Measurements from ENCODE around the gene MDFI.

Gene MDFI

DNA sequence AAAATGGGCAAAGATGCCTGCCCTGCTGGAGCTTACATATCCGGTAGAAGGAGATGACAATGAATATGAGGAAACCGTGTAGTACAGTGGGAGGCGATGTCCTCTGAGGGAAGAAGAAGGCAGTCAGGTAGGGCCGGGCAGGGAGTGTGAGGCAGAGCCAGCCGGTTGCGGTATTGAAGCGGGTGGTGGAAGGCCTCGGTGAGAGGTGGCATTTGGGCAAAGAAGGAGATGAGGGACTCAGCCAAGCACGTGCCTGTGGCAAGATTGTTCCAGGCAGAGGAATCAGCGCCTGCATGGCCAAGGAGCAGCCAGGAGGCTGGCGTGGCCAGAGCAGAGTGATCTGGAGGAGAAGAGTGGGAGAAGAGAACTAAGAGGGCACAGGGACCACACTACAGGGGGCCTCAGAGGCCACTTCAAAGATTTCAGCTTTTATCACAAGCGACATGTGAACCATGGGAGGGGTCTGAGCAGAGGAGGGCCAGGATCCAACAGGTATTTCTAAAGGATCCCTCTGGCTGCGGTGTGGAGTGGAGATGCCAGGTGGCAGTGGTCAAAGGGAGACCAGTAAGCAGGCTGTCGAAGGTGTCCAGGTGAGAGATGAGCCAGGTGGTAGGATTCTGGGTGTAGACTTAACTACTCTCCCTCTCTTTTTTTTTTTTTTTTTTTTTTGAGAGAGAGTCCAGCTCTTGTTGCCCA is 13.8 kb downstream of the MDFI start:
- no peak for DNase-seq

DNA sequence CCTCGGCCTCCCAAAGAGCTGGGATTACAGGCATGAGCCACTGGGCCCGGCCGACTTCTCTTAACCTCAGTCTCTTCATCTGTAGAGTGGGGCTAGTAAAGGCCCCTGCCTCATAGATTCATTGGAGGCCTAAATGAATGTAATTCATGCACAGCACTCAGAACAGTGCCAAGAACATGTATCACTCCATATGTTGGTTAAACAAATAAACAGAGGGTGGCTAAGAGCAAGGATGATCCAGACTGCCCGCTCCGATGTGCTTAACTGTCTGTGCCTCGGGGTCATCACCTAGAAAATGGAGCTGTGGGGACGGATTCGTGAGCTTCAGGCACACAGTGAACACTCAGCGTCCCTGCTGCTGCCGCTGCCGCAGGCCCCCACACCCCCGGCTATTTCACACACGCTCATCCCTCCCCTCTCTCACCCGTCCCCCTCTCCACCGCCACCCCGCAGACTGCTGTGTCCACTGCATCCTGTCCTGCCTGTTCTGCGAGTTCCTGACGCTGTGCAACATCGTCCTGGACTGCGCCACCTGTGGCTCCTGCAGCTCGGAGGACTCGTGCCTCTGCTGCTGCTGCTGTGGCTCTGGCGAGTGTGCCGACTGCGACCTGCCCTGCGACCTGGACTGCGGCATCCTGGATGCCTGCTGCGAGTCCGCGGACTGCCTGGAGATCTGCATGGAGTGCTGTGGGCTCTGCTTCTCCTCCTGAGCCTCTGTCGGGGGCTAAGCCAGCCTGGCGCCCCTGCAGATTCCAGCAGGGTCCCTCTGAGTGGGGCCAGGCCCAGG is 14.8 kb downstream of the MDFI start:
- DNase-seq, result no peak

DNA sequence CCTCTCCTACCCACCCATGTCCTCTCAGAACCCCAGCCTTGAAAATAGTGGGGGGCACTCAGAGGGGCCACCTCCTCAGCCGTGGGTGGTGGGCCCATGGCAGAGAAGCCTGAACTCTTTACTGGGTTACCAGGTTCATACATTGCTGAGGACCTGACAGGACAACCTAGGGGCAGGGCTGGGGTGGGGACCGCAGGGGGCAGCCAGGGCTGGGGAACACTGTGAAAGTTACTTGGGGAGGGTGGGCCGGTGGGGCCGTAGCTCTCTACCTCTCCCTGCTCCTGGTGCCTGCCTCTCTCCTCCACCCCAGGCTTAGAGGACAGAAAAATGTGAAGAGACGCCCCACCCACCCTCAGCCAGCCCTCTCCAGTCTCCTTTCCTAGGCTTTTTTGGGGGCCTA is 15.4 kb downstream of the MDFI start:
- DNase-seq, result no peak

DNA sequence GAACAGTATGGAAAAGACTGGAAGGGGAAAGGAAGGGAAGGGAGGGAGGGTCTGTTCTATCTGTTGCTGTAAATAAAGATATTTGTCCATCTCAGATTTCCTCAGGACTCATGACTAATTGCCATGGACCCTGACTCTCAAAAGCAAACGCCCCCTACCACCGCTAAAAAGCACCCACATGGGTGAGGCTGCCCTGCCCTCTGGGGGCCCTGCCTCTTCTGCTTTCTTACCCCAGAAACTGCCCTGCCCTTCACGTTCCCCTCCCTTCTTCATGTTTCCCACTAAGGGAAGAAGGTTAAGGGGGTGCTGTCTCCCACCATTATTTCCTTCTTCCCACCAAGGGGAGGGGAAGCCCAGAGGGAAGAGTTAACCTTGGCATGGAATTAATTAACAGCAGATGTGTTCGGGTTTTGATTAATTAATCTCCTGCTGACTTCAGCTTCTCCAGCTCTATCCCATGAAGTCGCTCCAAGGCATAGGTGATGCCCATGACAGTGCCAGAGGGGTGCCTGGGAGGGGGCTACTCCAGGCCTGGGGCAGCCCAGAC is 16.0 kb downstream of the MDFI start:
- DNase-seq, result no peak

DNA sequence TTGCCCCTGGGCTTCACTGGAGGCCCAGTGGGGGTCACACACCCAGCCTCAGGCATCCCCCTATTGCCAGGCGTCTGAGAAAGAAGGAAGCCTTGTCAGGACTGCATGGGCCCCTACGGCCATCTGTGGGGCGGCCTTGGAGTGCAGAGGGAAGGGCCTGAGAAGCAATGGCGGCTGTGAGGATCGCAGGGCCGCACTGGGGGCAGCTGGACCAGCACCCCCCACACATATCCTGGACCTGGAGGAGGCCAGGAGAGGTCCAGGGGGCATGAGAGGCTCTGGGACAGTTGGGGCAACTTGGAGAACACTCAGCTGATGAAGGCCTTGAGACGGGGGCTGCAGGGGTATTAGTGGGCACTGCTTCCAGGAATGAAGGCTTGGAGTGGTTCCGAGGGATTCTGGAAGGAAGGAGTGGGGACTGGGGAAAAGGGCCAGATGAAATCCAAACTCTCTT is 16.5 kb downstream of the MDFI start:
- no peak for DNase-seq

DNA sequence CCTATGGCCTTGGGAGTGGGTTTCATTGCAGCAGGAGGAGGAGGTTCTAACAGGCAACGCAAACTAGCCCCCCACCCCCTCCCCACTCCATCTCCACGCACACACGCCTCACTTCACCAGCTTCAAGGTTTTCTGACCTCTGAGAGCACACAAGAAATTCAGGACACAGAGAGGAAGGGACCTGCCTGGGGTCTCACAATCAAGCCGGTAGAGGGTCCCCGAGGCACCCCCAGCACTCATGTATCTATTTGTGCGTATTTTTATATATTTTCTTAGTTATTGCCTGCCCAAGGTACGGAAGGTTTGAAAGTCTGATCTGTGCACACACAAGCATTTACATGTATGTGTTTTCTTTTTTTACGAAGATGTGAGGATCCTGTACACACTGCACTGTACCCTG is 16.9 kb downstream of the MDFI start:
- DNase-seq, result no peak

DNA sequence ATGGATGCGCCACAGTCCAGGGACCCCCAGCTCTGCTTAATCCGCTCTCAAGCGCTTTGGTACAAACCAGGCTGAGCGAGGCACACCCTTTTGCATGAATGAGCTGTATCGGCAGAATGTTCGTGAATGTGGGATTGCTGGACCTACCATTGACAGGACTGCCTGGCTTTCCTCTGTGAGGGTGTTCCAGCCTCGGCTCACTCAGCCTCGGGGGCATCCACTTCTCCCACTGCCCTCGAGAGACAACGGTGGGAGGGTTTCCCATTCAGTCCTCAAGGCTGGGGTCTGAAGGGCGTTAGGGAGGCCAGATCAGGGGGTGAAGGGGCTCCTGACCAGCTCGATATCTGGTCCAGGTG is 17.4 kb downstream of the MDFI start:
- no peak for DNase-seq

DNA sequence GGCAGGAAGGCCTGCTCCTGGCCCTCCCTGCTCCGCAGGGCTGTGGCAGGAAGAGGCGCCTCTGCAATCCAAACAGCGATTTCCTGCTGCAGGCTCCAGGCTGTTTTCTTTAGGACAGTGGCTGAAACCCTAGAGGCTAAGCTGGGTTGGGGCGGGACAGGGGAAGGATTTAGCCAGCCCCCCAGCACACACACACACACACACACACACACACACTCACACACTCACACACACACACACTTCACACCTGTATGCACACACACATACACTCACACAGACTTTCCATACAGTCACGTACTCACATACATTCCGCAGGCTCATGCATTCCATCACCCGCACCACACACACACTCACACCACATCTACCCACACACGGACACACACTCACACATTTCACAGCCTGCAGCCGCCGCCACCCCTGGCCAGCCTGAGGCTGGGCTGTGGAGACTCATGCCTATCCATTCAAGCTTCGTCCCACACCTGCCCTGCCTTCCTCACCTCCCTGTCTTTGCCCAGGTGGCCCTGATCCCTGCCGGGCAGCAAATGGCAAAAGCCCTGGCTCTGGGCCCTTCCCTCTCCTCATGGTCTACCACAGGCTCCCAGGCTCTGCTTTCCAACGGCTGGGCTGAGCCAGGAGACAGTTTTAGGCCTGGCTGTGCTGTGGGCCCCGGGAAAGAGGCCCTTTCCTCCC is 17.9 kb downstream of the MDFI start:
- DNase-seq, result no peak

DNA sequence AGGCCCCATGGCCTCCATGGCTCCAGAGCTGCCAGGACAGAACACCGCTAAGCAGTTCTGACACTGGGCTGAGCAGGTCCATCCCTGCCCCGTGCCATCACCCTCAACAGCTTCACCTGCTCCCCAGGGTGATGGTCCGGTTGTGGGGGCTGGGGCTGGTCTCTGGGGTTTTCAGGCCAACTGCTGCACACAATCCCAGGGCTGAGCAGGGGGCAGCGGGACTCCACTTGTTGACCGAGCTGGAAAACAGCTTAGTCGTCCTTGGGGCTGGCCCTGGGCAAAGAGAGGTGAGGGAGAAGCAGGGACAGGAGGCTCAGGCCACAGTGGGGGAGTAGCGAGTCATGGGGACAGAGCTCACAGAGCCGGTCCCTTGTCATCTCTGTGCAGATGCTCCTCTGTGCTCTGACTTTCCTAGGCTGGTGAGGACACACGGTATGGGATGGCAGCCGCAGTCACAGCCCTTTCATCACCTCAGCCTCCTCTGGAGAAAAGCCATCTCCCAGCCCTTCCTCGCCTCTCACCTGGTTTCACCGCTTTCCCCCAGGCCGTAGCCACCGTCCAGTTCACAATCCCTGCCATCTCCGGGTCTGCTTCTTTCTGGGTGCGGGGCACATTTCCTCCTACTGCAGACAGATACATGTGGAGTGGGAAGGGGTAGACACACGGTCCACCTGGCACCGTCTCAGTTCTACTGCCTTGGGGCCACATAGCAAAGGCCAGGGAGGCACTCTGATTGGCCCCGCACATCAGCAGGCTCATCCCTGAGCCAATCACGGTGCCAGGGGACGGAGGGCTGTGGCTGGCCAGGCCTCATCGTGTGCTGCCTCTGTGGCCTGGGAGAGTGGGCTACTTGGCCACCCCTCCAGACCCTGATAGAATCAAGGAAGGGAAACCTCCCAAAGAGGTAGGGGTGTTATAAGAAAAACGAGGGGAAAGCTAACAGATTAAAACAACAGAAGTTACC is 19.1 kb downstream of the MDFI start:
- DNase-seq, result no peak

DNA sequence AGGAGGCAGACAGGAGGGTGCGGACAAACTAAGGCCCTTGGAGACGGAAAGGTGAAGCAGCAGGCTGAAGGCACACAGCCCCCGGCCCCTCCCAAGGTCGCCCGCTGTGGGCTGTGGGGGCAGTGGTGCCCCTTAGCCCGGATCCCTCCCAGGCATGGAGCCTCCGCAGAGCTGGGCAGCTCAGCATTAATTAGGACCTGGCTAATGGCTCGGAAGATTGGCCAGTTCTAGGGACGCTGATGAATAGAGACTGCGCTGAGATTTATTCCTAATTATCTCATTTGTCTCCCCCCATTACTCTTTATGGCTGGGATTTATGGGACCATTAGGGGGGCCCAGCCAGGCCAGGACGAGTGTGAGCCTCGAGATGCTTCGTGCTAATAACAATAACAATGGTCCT is 20.4 kb downstream of the MDFI start:
- no peak for DNase-seq

DNA sequence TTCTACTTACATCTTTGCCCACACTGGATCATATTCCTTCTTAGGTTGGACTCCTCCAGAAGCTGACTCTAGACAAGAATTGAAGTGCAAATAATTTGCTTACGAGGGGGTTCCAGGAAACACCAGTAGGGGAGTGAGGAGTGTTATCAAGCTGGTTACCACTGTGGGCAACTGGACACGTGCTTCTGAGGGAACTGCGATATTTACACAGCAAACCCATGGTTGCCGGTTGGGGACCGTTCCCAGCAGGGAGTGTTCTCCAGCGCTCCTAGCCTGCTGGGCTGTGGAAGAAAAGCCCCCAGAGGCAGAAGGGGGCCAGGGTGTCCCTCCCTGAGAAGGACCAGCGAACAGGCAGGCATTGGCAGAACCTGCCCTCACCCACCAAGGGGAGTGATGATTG is 21.7 kb downstream of the MDFI start:
- DNase-seq, result no peak

DNA sequence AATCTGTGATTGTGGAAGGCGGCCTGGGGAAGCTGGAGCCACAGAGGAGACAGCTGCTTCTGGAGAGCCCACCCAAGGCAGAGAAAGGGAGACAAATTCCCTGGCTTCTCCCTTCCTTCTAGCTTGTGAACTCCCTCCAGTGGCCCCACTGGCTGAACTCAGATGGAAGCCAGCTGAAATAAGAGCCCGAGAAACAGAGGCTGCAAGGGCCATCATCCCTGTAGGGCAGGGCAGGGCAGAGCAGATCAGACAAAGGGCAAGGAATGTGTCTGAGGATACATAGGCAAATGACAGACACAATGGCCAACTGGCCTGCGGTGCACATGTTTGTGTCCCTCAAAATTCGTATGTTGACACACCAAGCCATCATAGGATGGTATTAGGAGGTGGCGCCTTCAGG is 25.3 kb downstream of the MDFI start:
- DNase-seq, result no peak

DNA sequence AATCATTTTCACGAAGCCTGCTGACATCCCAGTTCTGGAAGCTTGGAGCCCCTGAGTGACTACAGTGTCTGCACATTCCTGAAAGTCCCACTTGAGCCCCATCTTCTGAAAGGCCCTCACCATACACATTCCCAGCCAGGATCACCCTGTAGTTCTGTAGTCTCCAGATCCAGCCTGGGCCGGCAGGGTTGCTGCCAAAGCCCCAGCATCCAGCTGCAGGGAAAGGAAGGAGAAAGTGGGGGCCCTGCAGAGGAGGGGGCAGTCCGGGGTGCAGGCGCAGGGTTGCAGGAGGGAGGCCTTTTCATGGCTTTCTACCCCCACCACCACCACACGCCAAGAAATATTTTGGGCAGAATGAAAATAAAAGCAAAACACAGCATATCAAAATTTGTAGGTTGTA is 26.0 kb downstream of the MDFI start:
- DNase-seq, result no peak

DNA sequence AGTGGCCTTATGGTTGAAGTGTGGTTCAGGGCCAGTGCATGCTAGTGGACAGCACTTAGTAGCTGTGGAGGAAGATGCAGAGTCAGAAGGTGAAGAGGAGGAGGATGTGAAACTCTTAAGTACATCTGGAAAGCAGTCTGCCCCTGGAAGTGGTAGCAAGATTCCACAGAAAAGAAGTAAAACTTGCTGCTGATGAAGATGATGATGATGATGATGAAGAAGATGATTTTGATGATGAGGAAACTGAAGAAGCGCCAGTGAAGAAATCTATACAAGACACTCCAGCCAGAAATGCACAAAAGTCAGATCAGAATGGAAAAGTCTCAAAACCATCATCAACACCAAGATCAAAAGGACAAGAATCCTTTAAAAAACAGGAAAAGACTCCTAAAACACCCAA is 28.9 kb downstream of the MDFI start:
- DNase-seq, result no peak

DNA sequence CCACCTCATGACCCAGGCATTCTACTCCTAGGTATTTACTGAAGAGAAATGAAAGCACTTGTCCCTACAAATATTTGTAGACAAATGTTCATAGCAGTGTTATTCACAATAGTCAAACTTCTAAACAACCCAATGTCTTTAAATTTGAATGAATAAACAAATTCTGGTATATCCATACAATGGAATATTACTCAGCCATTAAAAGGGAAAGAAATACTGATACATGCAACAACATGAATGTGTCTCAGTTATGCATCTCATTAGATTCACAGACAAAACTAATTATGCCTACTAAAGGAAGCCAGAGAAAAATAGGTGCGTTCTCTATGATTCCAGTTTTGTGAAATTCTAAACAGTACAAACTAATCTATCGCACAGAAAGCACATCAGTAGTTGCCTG is 30.7 kb downstream of the MDFI start:
- DNase-seq, result no peak

DNA sequence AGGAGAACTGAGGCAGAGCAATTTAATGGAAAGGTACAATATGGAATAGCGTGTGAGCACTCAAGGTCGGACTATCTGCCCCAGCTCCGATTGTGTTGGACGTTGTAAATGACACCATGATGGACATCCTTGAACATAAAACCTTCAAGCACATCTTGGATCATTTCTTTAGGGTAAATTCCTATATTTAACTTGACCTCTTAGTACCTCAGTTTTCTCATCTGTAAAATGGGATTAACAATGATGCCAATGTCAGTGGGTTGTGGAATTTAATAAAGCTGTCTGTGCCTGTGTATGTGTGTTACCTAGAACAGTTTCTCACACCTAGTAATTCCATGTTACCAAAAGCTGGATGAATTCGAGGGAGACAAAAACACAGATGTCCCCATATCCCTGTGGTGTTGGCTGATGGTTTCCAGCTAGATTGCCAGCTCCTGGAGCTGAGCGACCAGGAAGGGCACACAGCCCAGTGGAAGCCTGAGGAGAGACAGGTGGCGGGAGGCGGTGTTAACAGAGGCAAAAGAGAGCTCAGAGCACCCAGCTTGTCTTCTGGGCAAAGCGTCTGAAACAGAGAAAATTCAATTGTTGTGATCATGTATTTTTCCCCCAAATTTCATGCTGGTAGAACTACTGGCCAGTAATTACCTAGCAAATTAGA is 32.6 kb downstream of the MDFI start:
- no peak for DNase-seq

DNA sequence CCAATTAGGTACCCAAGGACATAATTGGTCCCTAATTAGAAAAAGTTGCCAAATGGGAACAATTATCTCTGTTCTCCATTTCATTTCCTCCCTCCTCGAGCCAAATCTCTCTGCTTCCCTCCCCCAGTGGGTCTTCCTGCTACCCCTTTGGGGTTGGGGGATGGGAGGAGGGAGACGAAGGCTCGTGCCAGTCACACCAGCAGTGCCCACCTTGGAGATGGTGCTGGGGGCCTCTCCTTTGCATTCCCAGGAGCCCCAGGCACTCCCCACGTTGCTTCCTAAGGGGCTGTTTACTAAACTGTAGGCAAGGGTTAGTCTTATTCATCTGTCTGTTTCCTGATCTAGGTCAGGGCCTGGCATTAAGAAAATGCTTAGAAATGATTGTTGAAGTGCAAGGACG is 33.1 kb downstream of the MDFI start:
- no peak for DNase-seq

DNA sequence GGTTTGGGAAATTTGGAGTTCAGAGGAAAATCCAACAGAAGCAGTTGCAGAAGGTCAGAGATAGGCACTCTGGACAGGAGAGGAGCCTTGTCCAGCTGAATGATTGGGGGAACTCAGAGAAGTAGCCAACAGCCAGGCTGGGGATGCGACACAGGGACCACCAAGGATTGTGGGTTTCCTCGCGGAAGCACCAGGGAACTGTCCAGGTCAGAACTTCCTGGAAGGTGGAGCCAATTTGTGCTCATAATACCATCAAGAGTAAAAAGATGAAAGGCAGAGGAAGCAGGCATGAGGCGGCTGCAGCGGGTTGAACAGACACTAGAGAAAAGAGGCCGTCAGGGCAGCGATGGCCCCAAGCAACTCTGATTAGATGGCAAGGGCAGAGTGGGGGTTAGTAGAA is 33.7 kb downstream of the MDFI start:
- DNase-seq, result no peak

DNA sequence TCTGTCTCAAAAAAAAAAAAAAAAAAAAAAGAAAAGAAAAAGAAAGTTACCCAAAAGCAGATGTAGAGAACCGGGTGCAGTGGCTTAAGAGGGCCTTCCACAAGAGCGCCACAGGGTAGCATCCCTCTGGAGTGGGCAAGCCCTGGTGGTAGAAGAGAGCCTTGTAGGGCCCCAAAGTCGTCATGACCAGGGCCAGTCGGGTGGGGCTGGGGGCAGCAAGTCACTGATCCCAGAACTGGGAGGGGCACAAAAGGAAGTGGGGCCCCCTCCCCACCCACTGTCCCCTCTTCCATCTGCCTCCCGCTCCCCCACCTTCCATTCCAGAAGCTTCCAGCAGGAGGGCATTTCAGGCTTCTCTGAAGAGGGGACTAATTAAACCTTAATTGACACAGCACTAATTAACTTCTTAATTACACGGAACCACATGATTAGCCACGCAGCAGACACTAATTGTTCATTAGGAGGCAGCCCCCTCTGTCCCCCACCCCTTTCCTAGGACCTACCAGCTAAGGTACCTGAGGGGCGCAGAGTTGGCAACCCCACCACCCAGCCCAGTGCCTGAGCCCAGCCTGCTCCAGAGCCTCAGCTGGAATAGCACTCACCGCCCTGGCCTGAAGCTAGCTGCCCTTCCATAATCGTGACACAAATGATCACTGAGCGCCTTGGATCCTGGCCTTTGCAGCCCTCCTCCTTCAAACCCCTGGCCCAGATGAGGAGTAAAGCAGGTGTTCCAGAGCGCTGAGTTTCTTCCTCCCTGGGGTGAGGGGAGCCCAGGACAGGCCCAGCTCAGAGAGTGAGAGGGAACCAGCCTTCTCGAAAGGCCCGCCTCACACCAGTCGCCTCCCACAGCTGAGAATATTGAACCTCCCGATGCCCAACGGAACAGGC is 34.8 kb downstream of the MDFI start:
- no peak for DNase-seq

DNA sequence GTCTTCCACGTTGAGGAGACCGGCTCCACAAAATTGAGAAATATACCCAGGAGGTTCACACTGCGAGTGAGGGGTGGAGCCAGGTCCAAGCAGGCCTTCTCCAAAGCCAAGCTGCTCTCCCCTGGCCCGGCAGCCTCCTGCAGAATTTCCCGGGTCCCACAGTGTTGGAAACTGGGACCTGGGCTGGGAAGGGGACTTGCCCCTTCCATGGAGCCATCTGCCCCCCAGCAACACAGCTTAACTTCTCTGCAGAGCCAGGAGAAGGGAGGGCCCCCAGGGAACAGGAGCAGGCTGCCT is 35.4 kb downstream of the MDFI start:
- DNase-seq, result no peak

Measured in NCI-H2081 treated with DMSO at 0.1 percent for 48 hours (cell line).